AG08395 (cell line): ENCODE measurements around the gene IQSEC3.
"Not testable (repeated sequence)": the region's sequence is repeated elsewhere in the genome, so short reads cannot be mapped to it uniquely, and the experiment has no call there.

ENCODE experiments used
- DNase-seq: peaks from one replicate; pipeline ENCODE4 v3.0.0; 2012; ENCODE audit warnings: mixed read lengths, low spot score

Gene IQSEC3

DNA sequence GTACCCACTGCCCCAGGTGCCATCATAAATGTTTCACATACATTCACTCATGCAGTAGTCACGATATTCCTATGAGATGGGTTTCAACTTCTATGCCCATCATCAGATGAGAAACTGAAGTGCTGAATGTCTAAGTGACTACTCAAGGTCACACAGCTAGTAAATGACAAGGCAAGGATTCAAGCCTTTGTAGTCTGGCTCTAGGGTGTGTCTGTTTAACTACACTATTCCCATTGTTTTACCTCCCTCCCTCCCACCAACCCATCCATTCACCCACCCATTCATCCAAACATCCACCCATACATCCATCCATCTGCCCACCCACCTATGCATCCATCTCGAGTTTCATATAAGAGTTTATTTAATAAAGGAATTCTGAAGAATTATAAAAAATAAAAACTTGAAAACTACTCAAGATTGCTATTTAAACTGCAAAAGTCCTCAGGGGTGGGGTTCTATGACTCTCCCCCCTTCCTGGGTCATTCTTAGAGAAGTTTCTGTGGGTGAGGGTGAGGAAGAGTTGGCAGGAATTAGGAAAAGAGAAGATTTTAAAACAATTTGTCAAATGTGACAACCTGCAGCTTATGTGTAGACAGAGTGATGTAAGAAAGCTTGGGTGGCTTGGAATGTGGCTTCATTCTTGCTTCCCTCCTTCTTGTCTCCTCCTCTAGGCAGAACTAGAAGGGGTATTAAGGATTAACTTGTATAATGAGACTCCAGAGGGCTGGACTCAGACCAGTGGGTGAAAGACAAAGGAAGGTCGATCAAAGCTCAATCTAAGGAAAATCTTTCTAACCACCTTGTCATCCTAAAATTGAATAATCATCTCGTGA lies 13.4 kb upstream of the IQSEC3 start:
- DNase-seq, result not testable (repeated sequence)

DNA sequence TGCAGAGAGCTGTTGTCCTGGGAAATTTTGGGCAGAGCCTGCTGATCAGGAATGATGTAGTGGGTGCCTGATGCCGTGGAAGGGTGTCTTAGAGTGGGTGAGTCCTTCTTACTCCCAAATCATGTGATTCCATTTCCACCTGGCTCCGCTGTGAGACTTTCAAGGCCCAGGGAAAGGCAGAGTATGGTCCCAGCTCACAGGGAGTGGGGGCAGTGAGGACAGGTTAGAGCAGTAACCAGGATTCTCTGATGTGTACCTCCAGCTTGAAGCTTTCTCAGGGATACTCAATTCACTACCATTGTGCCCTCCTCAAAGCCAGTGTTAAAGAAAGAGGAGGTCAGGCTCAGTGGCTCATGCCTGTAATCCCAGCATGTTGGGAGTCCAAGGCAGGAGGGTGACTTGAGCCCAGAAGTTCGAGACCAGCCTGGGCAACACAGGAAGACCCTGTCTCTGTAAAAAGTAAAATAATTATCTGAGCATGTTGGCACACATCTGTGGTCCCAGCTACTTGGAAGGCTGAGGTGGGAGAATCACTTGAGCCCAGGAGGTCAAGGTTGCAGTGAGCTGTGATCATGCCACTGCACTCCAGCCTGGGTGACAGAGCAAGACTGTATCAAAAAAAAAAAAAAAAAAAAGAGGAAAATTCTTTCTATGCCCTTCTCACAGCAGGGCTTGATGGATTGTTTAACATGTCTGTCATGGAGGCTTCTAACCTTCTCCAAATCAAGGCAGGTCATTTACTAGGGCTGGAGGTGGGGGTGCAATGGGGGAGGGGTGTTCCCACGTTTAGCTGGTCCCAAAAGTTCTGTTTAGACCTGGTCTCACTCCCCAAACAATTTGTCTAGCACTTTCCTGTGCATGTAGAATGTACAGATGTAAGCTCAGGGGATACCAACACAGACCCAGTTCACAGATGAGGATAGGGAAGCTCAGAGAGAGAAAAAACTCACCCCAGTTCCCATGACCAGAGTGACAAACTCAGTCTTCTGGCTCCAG lies 12.5 kb upstream of the IQSEC3 start:
- DNase-seq, result no peak

DNA sequence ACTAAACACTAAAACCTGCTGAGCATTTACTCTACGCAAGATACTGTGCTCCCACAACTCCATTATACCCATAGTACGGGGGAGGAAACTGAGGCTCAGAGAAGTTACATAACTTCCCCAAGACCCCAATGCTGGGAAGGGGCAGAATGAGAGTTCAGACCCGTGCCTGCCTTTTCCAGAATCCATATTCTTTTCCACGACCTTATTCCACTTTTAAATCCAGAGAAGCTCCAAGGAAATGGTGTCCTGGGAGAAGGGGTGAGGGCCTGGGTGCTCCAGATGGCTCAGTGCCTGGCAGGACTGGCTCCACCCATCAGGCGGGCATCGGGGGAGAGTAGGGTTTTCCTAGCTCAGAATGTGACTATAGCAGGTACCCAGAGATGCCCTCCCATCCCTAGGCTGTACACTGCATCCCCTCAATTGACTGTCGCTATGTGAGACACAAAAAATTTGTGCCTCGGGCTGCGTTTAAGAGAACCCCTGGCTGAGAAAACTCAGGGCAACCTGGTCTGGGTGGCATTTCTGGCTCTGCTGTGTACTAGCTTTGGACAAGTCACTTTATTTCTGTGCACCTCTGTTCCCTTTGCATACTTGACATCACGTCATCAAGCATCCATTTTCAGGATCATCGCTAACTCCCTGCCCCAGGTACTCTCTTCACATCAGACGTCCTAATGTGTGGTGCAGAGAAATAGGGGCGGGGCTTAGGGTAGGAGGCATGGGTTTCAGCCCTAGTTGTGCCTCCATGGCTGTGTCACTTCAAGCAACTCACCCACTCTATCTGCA lies 11.6 kb upstream of the IQSEC3 start:
- no peak for DNase-seq

DNA sequence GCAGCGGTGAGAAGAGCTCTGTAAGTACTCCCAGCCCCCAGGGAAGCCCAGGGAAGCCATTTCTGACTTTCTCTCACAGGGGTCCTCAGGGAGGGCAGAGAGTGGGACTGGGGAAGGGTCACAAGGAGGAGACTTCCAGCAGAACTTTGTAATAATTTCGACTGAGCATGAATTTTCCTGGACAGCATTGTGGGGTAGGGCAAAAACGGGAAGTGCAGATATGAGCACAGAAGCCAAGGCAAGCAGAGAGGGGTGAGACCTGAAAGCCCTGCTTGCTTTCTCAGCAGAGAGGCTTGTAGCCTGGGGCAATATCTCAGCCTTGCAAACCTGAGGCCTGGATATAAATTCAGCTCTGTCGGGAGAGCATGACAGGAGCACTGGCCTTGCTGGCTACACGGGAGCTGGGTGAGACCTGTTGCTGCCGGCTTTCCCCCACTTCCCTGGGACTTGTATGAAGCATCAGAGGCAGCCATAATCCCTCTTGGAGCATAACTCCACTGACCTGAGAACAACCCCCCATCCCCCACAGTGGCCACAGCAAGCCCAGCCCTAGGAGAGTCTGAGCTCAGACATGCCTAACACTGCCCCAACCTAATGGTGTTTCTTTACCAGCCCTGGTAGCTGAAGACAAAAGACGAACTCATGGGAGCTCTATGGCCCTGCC lies 9.8 kb upstream of the IQSEC3 start:
- no peak for DNase-seq

DNA sequence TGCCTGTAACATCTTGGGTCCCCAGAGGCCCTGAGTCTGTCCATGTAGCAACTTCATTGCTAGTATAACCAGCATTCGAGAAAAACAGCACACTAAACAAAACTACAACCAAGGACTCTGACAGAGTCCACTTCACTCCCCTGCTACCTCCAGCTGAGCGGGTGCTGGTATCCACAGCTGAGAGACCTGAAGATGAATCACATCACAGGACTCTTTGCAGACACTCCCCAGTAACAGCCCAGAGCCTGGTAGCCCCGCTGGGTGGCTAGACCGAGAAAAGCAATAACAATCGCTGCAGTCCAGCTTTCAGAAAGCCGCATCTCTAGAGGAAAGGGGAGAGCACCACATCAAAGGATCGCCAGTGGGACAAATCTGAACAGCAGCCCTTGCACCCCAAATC lies 9.0 kb upstream of the IQSEC3 start:
- no peak for DNase-seq

DNA sequence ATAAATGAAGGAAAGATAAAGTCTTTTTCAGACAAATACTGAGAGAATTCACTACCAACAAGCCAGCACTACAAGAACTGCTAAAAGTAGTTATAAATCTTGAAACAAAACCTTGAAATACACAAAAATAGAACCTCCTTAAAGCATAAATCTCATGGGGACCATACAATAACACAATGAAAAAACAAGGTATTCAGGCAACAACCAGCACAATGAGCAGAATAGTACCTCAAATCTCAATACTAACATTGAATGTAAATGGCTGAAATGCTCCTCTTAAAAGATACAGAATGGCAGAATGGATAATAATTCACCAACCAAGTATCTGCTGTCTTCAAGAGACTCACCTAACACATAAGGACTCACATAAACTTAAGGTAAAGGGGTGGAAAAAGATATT lies 7.7 kb upstream of the IQSEC3 start:
- DNase-seq, result no peak

DNA sequence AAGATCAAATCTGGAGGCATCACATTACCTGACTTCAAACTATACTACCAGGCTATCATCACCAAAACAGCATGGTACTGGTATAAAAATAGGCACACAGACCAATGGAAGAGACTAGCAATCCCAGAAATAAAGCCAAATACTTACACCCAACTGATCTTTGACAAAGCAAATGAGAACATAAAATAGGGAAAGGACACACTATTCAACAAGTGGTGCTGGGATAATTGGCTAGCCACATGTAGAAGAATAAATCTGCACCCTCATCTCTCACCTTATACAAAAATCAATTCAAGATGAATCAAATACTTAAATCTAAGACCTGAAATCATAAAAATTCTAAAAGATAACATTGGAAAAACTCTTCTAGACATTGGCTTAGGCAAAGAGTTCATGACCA lies 4.7 kb upstream of the IQSEC3 start:
- DNase-seq, result not testable (repeated sequence)

DNA sequence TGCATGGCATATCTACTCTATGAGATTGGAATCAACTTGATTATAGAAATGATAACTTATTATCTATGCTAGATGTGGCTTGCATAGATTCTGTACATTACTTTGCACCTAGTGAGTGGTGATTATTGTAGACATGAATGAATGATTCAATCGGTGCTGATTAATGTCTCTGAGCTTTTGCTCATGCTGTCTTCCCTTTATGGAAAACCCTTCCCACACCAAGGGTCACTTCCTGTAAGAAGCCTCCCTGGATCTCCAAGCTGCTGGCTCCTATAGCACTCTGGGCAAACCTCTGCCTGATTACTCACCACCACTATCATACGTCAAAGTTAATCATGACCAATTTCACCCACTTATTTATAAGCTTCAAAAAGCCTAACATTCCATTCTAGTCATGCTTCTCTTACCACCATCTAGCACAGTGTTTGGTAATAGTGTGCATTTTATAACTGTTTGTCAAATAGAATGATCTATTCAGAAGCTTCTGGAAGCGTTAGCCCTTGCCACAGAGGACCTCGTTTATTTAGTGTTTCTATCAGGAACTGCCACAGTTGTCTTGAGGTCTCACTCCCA lies 990 bp upstream of the IQSEC3 start:
- DNase-seq, result not testable (repeated sequence)

DNA sequence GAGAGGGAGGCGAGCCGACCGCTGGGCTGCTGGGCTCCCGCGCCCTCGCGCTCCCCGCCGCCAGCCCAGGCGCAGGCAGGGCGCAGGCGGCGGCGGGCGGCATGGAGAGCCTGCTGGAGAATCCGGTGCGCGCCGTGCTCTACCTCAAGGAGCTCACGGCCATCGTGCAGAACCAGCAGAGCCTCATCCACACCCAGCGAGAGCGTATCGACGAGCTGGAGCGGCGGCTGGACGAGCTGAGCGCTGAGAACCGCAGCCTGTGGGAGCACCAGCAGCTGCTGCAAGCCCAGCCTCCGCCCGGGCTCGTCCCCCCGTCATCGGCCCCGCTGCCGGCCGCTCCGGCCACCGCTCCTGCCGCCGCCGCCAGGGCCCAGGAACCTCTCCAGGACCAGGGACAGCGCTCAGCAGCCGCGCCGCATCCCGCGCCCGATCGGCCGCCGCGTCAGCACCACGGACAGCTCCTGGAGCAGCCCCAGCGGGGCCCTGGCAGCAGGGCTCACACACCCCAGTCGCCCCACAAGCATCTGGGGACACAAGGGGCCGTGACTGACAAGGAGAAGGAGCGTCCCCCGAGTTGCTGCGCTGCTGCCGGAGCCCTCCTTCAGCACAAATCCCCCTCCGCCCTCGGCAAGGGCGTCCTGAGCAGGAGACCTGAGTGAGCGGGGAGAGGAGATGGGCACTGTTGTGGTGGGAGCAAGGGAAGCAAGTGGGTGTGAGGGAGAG lies 376 bp downstream of the IQSEC3 start:
- not testable (repeated sequence) for DNase-seq

DNA sequence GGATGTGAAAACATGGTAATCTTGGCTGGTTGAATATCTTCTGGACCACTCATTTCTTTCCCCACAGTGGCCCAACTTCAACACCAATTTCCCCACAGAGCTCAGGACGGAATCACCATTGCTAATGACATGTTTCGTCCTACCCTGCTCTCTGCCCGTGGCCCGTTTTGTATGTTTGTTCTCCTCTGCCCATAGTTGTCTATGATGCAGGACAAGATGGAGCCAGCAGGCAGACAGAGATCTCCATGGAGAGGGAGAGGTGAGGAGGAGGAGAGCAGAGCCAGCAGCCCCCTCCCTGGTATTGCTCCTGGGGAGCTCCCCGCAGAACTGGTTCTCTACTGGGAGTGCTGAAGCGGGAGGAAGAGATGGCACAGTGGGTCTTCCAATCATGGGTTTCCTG lies 3.1 kb downstream of the IQSEC3 start:
- DNase-seq, result not testable (repeated sequence)

DNA sequence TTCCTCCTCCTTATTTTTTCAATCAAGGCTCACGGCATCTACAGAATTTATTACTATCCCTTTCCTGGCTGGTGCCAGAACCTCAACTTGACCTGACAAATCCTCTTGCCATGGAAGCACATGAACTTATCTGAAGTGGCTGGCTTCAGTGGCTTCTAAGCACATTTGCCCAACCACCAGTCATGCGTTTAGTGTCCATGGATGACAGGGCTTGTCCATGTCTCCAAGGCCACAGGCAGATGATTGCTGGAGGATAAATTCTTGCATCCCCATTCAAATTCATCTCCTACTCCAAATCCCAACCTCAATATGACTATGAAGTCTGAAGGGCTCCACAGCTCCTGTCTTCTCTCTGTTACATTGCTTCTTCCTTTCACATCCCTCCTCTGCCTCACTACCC lies 4.0 kb downstream of the IQSEC3 start:
- DNase-seq, result not testable (repeated sequence)

DNA sequence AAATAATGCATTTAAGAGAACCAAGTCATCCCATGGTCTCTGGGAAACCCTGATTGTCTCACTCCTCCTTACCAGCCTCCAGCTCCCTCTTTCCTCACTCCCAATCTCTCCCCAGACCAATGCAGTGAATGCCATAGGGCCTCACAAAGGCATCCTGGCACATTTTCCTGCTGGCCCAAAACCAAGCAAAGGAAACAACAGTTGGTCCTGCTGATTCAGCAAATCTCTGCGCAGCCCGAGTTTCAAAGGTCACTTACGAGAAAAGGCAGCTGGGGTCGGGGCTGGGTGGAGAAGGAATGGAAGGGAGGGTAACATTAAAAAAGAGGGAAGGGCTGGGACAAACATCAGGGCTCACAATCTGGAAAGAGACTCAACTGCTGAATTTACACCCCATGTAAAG lies 5.5 kb downstream of the IQSEC3 start:
- not testable (repeated sequence) for DNase-seq

DNA sequence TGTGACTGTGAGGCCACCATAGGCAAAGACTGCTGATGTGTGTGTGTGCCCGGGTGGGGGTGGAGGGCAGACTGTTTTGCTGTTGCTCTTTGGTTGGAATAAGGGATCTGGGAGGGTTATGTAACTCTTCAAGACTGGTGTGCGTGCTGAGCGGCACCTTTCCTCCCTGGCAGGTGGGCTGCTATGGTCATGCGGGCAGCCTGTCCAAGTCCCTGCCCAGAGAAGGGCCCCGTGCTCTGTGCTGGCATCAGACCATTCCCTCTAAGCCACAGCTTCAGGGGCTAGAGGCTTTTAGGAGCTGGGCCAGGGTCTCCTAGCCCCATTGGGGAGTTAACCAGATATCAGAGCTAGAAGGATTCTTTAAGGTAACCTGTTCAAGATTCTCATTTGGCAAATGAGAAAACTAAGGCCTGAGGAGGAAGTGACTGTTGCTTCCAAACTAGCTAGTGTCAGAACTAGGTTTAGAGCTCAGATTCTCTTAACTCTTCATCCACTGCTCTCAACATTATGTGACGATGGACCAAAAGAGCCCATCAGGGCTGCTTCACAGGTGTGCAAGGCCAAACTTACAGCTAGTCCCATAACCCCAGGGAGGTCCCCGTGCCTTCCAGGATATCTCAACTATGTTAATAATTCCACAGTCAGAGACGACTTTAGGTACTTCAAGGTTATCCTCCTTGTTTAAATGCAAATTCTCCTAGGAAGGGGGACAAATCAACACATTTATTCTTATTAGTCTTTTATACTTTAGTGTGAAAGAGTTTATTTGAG lies 8.0 kb downstream of the IQSEC3 start:
- not testable (repeated sequence) for DNase-seq

DNA sequence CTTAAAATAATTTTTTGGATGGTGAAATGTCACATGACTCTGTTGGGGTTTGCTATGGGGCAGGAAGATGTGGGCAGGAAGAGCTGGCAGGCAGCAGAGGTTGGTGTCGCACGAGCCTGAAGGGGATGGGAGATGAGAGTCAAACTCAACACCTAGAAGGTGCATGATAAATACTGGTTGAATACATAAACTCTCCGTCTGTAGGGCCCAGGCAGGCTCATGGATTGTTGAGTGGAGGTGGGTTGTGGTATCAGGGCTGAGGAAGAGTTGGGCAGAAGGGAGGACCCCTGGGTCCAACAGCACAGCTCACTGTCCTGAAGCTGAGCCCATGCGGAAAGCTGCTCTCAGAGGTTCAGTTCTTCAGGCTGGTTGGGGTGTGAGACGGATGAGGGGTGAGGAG lies 9.0 kb downstream of the IQSEC3 start:
- DNase-seq, result not testable (repeated sequence)

DNA sequence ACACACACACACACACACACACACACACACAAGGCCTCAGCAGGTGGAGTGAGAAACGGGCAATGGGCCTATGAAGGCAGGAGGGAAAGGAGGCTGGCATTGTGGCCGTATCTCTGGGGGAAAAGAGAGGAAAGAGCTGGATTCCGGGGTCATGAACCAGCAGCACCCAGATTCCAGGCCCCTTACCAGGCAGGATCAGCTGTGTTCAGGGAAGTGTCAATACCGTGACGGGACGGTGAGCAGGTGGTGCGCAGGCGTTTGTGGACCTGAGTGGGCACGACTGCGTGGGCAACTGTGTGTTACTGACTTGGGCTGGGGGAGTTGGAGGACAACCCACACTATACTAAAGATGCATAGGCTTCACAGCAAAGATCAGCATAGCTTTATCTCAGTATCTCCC lies 9.5 kb downstream of the IQSEC3 start:
- DNase-seq, result not testable (repeated sequence)

DNA sequence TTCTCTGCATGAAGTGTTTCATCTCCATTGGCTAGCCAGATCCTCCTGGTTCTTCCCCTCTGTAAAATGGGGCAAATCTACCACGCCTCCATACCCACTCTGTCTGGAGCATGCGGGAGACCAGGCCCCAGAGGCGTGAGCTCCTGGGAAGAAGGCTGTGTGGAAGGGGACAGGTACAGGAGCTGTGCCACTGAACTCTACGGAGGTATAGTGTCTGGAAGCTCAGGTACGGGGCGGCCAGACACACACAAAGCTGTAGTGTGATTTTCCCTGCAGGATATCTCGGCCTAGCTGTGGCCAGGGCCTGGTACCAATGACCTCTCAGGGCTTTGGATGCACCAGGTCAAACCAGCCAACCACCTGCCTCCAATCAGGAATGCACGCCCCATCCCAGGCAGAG lies 10.0 kb downstream of the IQSEC3 start:
- DNase-seq, result not testable (repeated sequence)

DNA sequence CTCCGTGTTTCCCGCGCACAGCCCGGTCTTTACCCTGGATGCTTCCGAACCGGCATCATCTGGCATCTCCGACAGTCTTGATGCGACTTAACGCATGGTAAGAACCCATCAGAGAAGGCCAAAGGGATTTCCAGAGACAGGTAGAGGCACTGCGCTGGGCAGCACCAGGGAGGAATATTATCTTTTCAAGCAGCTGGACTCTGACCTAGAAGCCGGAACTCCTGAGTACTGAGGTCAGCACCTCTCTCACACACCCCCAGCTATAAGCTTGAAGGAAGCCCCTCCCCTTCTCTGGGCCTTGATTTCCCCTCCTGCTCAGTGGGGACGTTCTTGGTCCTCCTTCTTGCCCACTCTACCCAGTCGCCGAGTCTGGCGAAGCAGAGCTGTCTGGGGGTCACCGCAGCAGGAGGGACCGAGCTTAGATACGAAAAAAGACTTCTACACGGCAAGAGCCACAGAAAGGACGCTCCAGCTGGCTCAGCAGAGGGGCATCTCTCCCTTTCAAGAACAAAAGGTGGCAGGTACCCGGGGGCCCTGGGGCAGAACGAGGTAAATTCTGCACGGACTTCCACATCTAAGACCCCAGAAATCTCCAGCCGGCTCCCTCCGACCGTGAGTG lies 10.6 kb downstream of the IQSEC3 start:
- DNase-seq, result not testable (repeated sequence)

DNA sequence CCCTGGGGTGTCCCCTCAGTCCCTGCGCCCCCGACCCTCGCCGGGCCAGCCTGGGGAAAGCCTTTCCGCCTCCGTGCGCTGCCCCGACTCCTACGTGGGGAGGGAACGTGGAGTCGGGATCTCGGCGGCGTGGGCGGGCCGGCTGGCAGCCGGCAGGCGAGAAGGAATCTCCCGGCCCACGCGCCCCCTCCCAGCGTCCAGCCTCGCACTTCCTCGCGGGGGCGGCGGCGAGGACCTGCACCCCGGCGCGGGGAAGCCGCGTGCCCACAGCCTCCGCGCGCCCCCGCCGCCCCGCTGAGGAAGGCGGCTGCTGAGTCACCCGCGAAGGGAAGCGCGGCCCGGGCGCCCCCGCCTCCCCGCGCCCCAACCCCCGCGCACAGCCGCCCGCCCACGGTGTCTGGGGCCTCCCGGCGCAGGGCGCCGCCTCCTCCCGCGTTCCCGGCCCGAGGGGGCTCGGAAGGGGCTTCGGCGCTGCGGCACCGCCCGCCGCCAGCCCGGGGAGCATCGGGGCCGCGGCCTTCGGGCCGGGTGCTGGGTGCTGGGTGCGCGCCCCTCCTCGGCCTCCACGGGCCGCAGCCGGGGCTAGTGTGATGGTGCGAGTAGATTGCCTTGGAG lies 11.3 kb downstream of the IQSEC3 start:
- DNase-seq, result not testable (repeated sequence)

DNA sequence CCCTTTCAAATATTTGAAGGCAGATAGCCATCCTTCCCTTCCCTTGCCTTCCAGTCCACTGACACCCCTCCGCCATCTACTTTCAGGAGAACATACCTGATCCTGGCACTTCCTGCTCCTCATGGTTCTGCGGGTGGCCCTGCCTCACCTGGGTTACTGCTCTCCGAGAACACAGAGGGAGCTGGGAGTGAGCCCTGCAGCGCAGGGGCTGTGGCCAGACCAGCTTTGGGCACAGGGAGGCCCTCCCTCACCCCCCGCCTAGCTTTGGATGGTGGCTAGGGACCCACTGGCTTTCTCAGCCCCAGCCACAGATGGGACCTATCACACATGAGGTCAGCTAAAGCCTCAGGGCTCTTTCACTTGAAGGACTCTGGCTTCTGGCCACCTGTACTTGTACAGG lies 12.4 kb downstream of the IQSEC3 start:
- no peak for DNase-seq
